ENCODE measurements around the gene ARPC2. TPM values are rescaled to one million over a fixed set of nuclear protein-coding genes. Genes with fewer than 3 reads are reported as not detected.

Gene ARPC2
- total and polyA plus RNA-seq, 7 donors = 150 to 274 (median 198) TPM

GRCh38 chr2:218264773-218265561, 48.0 kb downstream of the ARPC2 start:
- peaks cover 7 to 56% of the 10 kb centered on the region in 2 donors for H3K36me3 ChIP-seq (ENCODE audit: insufficient read depth in 1 of 2, low read depth in 1 of 2)
- no peaks in the 10 kb centered on the region for H3K9me3 ChIP-seq
- WGBS, 3 donors = 76 to 83% (median 79%) methylated on average over 22 of the region's 22 CpGs
- TF ChIP-seq CTCF (IDR thresholded peaks at IDR 0.05) = no peak
- intact Hi-C loops (cut with DNase I) = loop anchor here in 1 of 2 donors (5.0 kb wide), 1 partner anchor 48 kb away; the partner anchor contains the start of gene ARPC2
- H3K4me1 ChIP-seq = peaks cover 18% of the 10 kb centered on the region
- no peak for ATAC-seq
- peak in 1 of 2 donors; percentile 32 for DNase-seq
- no peaks in the 10 kb centered on the region for H3K27me3 ChIP-seq (ENCODE audit: insufficient read depth in 3 of 3, low read length in 2 of 3)
- H3K27ac ChIP-seq = no peak overlapping the region
- H3K4me3 ChIP-seq = no peak overlapping the region

GRCh38 chr2:218265626-218266025, 48.6 kb downstream of the ARPC2 start:
- no peak for ATAC-seq
- intact Hi-C loops (cut with DNase I) = loop anchor here in 1 of 2 donors (5.0 kb wide), 1 partner anchor 48 kb away; the partner anchor contains the start of gene ARPC2
- WGBS, 3 donors = 88 to 92% (median 91%) methylated on average over 8 of the region's 8 CpGs
- peaks cover 7 to 56% of the 10 kb centered on the region in 2 donors for H3K36me3 ChIP-seq (ENCODE audit: insufficient read depth in 1 of 2, low read depth in 1 of 2)
- no peak overlapping the region for H3K27ac ChIP-seq
- no peaks in the 10 kb centered on the region for H3K27me3 ChIP-seq (ENCODE audit: insufficient read depth in 3 of 3, low read length in 2 of 3)
- H3K9me3 ChIP-seq = no peaks in the 10 kb centered on the region
- no peak for DNase-seq
- H3K4me1 ChIP-seq = peaks cover 18% of the 10 kb centered on the region
- H3K4me3 ChIP-seq = no peak overlapping the region
- no peak for TF ChIP-seq CTCF (IDR thresholded peaks at IDR 0.05)

- no peak overlapping the region for H3K27ac ChIP-seq
- H3K4me1 ChIP-seq = peaks cover 23% of the 10 kb centered on the region
- H3K27me3 ChIP-seq (ENCODE audit: insufficient read depth in 3 of 3, low read length in 2 of 3) = no peaks in the 10 kb centered on the region
- ATAC-seq (no peak), DNase-seq (no peak)
- H3K4me3 ChIP-seq = no peak overlapping the region
- intact Hi-C loops (cut with DNase I) = loop anchor here in 1 of 2 donors (5.0 kb wide), 1 partner anchor 49 kb away; the partner anchor contains the start of gene ARPC2
- WGBS, 3 donors = 90 to 96% (median 93%) methylated on average over 15 of the region's 15 CpGs
- peaks cover 7 to 56% of the 10 kb centered on the region in 2 donors for H3K36me3 ChIP-seq (ENCODE audit: insufficient read depth in 1 of 2, low read depth in 1 of 2)
- TF ChIP-seq CTCF (IDR thresholded peaks at IDR 0.05) = no peak
- H3K9me3 ChIP-seq = no peaks in the 10 kb centered on the region
Observed at GRCh38 chr2:218266316-218266979, 49.5 kb downstream of the ARPC2 start.

GRCh38 chr2:218267259-218267658, 50.3 kb downstream of the ARPC2 start:
- no peaks in the 10 kb centered on the region for H3K27me3 ChIP-seq (ENCODE audit: insufficient read depth in 3 of 3, low read length in 2 of 3)
- H3K9me3 ChIP-seq = no peaks in the 10 kb centered on the region
- no peak for TF ChIP-seq CTCF (IDR thresholded peaks at IDR 0.05)
- DNase-seq = peak in 1 of 2 donors; percentile 19
- peaks cover 31% of the 10 kb centered on the region for H3K4me1 ChIP-seq
- H3K36me3 ChIP-seq (ENCODE audit: insufficient read depth in 1 of 2, low read depth in 1 of 2) = peaks cover 7 to 56% of the 10 kb centered on the region in 2 donors
- H3K27ac ChIP-seq = no peak overlapping the region
- no peak for ATAC-seq
- WGBS, 3 donors = 94 to 100% (median 96%) methylated on average over 6 of the region's 6 CpGs
- intact Hi-C loops (cut with DNase I) = loop anchor here in 1 of 2 donors (5.0 kb wide), 1 partner anchor 50 kb away; the partner anchor contains the start of gene ARPC2
- H3K4me3 ChIP-seq = no peak overlapping the region

Measured in psoas muscle (tissue), 8 donors.